Activated T-helper 2 cell treated with anti-CD3 and anti-CD28 coated beads, Interferon-gamma antibody, Interleukin-2, Interleukin-4, amounts not matched to agents 10 μg/mL and 5 μg/mL and 100 μg/mL, durations not matched to agents 14 hours and 24 hours and 36 hours (primary cell): ENCODE measurements around the gene ATAD2B. TPM values are rescaled to one million over a fixed set of nuclear protein-coding genes. Genes with fewer than 3 reads are reported as not detected.

Experiments used
- DNase-seq: peaks from one replicate; pipeline ENCODE4 v3.0.0; 2021; ENCODE audit warnings: low spot score
- H3K27ac Mint-ChIP-seq: one replicate; pipeline ENCODE4 v1.8.0; 2021; ENCODE audit warnings: mixed read lengths
- H3K27me3 Mint-ChIP-seq: one replicate; pipeline ENCODE4 v1.8.0; 2021; ENCODE audit warnings: low read depth, mixed read lengths
- H3K36me3 Mint-ChIP-seq: one replicate; pipeline ENCODE4 v1.8.0; 2021; ENCODE audit warnings: low read depth, mixed read lengths
- H3K4me1 Mint-ChIP-seq: one replicate; pipeline ENCODE4 v1.8.0; 2021; ENCODE audit warnings: low read depth, mixed read lengths
- H3K4me3 Mint-ChIP-seq: one replicate; pipeline ENCODE4 v1.8.0; 2021; ENCODE audit warnings: low read depth, mild to moderate bottlenecking, moderate library complexity, mixed read lengths
- H3K9me3 Mint-ChIP-seq: one replicate; pipeline ENCODE4 v1.8.0; 2021; ENCODE audit warnings: mixed read lengths
- intact Hi-C: fragments of 100-400 bp; cut with micrococcal nuclease; formaldehyde crosslinking; loops from one replicate; pipeline ENCODE4 v1.15.1; 2023
- total RNA-seq: library from RNA; stranded (reverse); gene quantifications from 2 replicates; pipeline ENCODE4 v1.2.3, GENCODE V29; 2022

ATAD2B gene
- total RNA-seq, 1 donor from 2014 or later, result 24.8 TPM

DNA sequence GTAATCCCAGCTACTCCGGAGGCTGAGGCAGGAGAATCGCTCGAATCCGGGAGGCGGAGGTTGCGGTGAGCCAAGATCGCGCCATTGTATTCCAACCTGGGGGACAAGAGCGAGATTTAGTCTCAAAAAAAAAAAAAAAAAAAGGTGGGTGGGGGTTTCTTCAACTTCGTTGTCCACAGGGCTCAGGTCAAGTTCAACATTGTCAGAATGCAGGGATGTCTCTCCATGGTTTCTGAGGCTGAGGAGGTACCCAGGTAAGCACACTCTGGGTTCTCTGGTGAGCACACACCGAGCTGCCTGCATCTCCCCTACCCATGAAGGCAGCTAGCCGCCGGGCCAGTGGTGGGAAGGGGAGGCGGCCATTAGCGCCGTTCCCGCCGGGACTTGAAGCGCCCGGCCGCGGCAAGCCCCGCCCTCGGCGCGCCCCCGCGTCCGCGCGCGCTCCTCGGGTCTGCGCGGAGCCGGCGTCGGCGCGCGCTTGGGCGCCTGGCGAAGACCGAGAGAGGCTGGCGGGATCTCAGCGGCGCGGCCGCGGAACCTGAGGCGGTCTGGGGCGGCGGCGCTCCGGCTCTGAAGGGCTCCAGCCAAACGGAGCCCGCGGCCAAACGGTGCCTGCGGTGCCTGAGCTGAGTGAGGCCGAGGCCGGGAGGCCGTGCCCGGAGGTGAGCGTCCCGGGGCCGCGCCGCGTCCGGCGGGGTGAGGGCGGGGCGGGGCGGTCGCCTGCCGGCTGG, 13.2 kb upstream of the ATAD2B start, which contains the start of gene UBXN2A:
Gene UBXN2A (plus strand): TSS at position 477 of the 731 bp plus-strand sequence. CDS start 17,852 bp downstream, outside the sequence.
- peak; percentile 75 for DNase-seq
- Mint-ChIP-seq H3K9me3 (no peaks in the 10 kb centered on the region), H3K4me3 (peak within 1 kb of the TSS; percentile 92), H3K27ac (peak within 1 kb of the TSS; percentile 89), H3K36me3 (peaks cover 22% of the 10 kb centered on the region), H3K4me1 (peaks cover 27% of the 10 kb centered on the region), H3K27me3 (peaks cover 4% of the 10 kb centered on the region)
- intact Hi-C loops, result loop anchor here (1.0 to 10.0 kb wide), 3 partner anchors 13 to 1035 kb away; partner anchors contain the start of genes ATAD2B, DNAJC27 and WDCP

DNA sequence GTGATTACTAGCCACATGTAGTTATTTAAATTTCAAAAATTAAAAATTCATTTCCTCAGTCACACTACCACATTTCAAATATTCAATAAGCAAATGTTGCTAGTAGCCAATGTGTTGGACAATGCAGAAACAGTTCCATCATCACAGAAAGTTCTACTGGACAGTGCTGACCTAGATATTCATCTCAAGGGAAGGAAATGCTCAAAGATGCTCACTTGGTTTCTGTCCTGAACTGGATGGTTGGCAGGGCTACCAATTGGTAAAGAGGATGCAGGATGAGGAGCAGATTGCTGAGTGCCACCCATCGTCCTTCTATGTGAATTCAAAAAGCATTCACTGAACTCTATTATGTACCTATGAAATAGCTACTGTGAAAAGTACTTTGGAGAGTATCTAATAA, 7.3 kb upstream of the ATAD2B start:
- no peak for DNase-seq
- H3K36me3 Mint-ChIP-seq, result no peaks in the 10 kb centered on the region
- peaks cover 4% of the 10 kb centered on the region for H3K27me3 Mint-ChIP-seq

DNA sequence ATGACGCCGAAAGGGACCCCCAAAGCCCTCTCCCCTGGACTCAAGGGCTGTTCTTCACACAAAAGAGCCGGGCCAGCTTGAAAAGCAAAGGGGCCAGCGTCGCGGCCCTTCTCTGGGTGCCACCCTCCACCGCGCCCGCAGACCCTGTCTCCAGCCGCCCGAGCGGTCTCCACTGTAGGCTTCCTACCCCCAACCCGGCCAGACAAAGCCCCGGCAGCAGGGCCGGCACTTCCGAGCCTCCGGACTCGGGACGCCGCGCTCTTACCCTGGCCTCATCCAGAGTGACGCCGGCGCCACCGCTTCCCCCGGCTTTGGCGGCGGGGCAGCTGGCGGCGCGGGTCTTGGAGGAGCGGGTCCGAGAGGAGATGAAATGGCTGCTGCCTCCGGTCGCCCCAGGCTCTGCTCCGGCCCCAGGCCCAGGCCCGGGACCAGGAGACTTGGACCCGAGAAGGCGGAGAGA, 603 bp downstream of the ATAD2B start:
- intact Hi-C loops, result loop anchor here (2.0 to 10.0 kb wide), 4 partner anchors 34 to 238 kb away; partner anchors contain the start of gene TP53I3
- no peak for DNase-seq

More for the DNA sequence above, 7.3 kb upstream of the ATAD2B start:
- intact Hi-C loops, result no loop called here
- no peak overlapping the region for H3K4me3 Mint-ChIP-seq
- no peaks in the 10 kb centered on the region for H3K9me3 Mint-ChIP-seq
- H3K4me1 Mint-ChIP-seq, result peaks cover 7% of the 10 kb centered on the region
- H3K27ac Mint-ChIP-seq, result no peak overlapping the region

GRCh38 chr2:23925702-23926289, 1.1 kb downstream of the ATAD2B start:
- Mint-ChIP-seq H3K27me3 (no peaks in the 10 kb centered on the region), H3K9me3 (no peaks in the 10 kb centered on the region), H3K4me1 (peaks cover 22% of the 10 kb centered on the region), H3K4me3 (peak overlapping the region; percentile 89), H3K27ac (peak overlapping the region; percentile 96), H3K36me3 (peaks cover 6% of the 10 kb centered on the region)
- DNase-seq, result peak; percentile 65
- intact Hi-C loops, result loop anchor here (2.0 to 10.0 kb wide), 4 partner anchors 33 to 239 kb away; partner anchors contain the start of gene TP53I3

More for the DNA sequence above, 603 bp downstream of the ATAD2B start:
- Mint-ChIP-seq H3K4me1 (peaks cover 22% of the 10 kb centered on the region), H3K27me3 (no peaks in the 10 kb centered on the region), H3K27ac (peak overlapping the region; percentile 96), H3K36me3 (peaks cover 6% of the 10 kb centered on the region), H3K4me3 (peak overlapping the region; percentile 89), H3K9me3 (no peaks in the 10 kb centered on the region)

- peak overlapping the region; percentile 89 for H3K4me3 Mint-ChIP-seq
- DNase-seq, result no peak
- H3K9me3 Mint-ChIP-seq, result no peaks in the 10 kb centered on the region
- H3K4me1 Mint-ChIP-seq, result peaks cover 22% of the 10 kb centered on the region
- peaks cover 6% of the 10 kb centered on the region for H3K36me3 Mint-ChIP-seq
- H3K27ac Mint-ChIP-seq, result peak overlapping the region; percentile 96
- H3K27me3 Mint-ChIP-seq, result no peaks in the 10 kb centered on the region
- intact Hi-C loops, result loop anchor here (5.0 to 10.0 kb wide), 2 partner anchors 32 to 100 kb away; no protein-coding TSS in a partner anchor
Measured at GRCh38 chr2:23924589-23925359, 2.1 kb downstream of the ATAD2B start.

- peaks cover 29% of the 10 kb centered on the region for H3K4me1 Mint-ChIP-seq
- no peaks in the 10 kb centered on the region for H3K9me3 Mint-ChIP-seq
- H3K4me3 Mint-ChIP-seq, result no peak overlapping the region
- peaks cover 3% of the 10 kb centered on the region for H3K36me3 Mint-ChIP-seq
- H3K27me3 Mint-ChIP-seq, result no peaks in the 10 kb centered on the region
- DNase-seq, result no peak
- no peak overlapping the region for H3K27ac Mint-ChIP-seq
- intact Hi-C loops, result no loop called here
Measured at GRCh38 chr2:23918837-23919489, 8.0 kb downstream of the ATAD2B start.

- H3K36me3 Mint-ChIP-seq, result peaks cover 5% of the 10 kb centered on the region
- no peak for DNase-seq
- peaks cover 28% of the 10 kb centered on the region for H3K4me1 Mint-ChIP-seq
- peak overlapping the region; percentile 68 for H3K27ac Mint-ChIP-seq
- no peaks in the 10 kb centered on the region for H3K27me3 Mint-ChIP-seq
- intact Hi-C loops, result no loop called here
- no peaks in the 10 kb centered on the region for H3K9me3 Mint-ChIP-seq
- H3K4me3 Mint-ChIP-seq, result no peak overlapping the region
Measured at GRCh38 chr2:23916727-23917405, 10.1 kb downstream of the ATAD2B start.

DNA sequence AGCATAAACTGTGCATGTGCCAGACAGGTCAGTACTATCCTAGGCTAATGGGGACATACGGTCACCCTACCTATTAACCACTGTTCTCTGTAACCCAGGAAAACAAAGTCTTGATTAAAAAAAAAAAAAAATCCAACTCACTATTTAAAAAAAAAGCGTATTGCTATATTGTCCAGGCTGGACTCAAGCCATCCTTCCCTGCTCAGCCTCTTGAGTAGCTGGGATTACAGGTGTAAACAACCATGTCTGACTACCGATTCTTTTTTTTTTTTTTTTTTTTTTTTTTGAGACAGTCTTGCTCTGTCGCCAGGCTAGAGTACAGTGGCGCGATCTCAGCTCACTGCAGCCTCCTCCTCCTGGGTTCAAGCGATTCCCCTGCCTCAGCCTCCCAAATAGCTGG, 11.6 kb downstream of the ATAD2B start:
- DNase-seq, result no peak
- peaks cover 29% of the 10 kb centered on the region for H3K4me1 Mint-ChIP-seq
- no peak overlapping the region for H3K4me3 Mint-ChIP-seq
- intact Hi-C loops, result no loop called here
- H3K27ac Mint-ChIP-seq, result no peak overlapping the region
- H3K9me3 Mint-ChIP-seq, result no peaks in the 10 kb centered on the region
- H3K27me3 Mint-ChIP-seq, result no peaks in the 10 kb centered on the region
- H3K36me3 Mint-ChIP-seq, result peaks cover 5% of the 10 kb centered on the region

DNA sequence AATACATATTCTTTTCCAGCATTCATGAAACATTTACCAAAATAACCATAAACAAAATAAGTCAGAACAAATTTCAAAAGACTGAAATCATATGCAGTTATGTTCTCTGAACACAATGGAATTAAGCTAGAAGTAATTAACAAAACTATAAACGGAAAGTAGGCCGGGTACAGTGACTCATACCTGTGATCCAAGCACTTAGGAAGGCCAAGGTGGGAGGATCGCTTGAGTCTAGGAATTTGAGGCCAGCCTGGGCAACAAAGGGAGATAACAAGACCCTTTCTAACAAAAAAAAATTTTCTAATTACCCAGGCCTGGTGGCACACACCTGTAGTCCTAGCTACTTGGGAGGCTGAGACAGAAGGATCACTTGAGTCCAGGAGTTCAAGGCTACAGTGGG, 14.9 kb downstream of the ATAD2B start:
- DNase-seq, result no peak
- Mint-ChIP-seq H3K4me1 (peaks cover 19% of the 10 kb centered on the region), H3K27me3 (no peaks in the 10 kb centered on the region), H3K9me3 (no peaks in the 10 kb centered on the region), H3K4me3 (no peak overlapping the region), H3K27ac (no peak overlapping the region), H3K36me3 (peaks cover 8% of the 10 kb centered on the region)
- intact Hi-C loops, result no loop called here

- peaks cover 3% of the 10 kb centered on the region for H3K36me3 Mint-ChIP-seq
- no peak overlapping the region for H3K27ac Mint-ChIP-seq
- intact Hi-C loops, result no loop called here
- H3K9me3 Mint-ChIP-seq, result no peaks in the 10 kb centered on the region
- H3K4me1 Mint-ChIP-seq, result peaks cover 11% of the 10 kb centered on the region
- no peaks in the 10 kb centered on the region for H3K27me3 Mint-ChIP-seq
- DNase-seq, result no peak
- H3K4me3 Mint-ChIP-seq, result no peak overlapping the region
Measured at GRCh38 chr2:23905155-23905554, 21.8 kb downstream of the ATAD2B start.

DNA sequence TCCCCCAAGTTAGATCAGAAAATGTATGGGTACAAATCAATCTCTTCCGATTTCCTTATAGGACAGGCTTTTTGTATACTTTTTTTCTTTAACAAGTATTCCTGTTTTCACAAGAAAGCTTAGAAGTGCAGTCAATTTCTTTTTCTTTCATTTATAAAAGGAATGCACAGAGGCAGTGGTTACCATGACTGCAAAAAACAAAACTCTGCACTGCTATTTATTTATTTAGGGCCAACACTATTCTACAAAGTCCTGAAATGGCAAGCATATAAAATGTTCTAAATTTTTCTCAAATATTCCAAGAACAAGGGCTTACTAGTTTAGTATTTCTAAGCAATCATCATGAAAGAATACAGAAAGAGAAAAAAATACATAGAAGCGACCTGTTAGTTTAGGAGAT, 22.2 kb downstream of the ATAD2B start:
- Mint-ChIP-seq H3K9me3 (no peaks in the 10 kb centered on the region), H3K4me1 (peaks cover 11% of the 10 kb centered on the region), H3K36me3 (peaks cover 3% of the 10 kb centered on the region), H3K27ac (no peak overlapping the region), H3K4me3 (no peak overlapping the region), H3K27me3 (no peaks in the 10 kb centered on the region)
- intact Hi-C loops, result no loop called here
- DNase-seq, result no peak

DNA sequence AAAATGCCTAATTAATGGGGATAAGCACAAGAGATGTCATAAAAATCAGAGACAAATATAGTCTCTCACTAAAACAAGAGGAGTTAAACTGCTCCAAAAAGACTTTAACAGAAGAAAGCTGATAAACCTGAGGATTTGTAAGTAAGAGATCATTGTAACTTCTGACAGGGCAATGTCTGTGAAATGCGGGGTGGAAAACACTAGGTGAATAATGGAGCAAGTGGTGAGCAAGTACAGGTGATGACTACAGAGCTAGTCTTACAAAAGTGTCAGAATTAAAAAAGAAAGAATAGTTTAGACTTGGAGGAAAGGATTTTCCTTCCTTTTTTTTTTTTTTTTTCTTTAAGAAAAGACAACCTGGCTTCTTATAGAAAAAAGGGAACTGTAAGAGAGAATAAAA, 22.7 kb downstream of the ATAD2B start:
- no peak overlapping the region for H3K27ac Mint-ChIP-seq
- no peak for DNase-seq
- H3K4me1 Mint-ChIP-seq, result peaks cover 11% of the 10 kb centered on the region
- H3K27me3 Mint-ChIP-seq, result no peaks in the 10 kb centered on the region
- no peak overlapping the region for H3K4me3 Mint-ChIP-seq
- H3K36me3 Mint-ChIP-seq, result no peaks in the 10 kb centered on the region
- intact Hi-C loops, result no loop called here
- H3K9me3 Mint-ChIP-seq, result no peaks in the 10 kb centered on the region
